ENCODE measurements around the gene KRTAP5-2.

Gene KRTAP5-2

GRCh38 chr11:1553808-1554594 lies 44.1 kb downstream of the KRTAP5-2 start:
- no peak for DNase-seq

GRCh38 chr11:1549338-1550330 lies 48.5 kb downstream of the KRTAP5-2 start:
- no peak for DNase-seq

GRCh38 chr11:1548221-1549070 lies 49.6 kb downstream of the KRTAP5-2 start:
- DNase-seq, result no peak

GRCh38 chr11:1547467-1548098 lies 50.5 kb downstream of the KRTAP5-2 start:
- DNase-seq, result no peak
